Gastroesophageal sphincter (tissue), 4 donors: Measurements from ENCODE around the gene TP53BP1. TPM values are rescaled to one million over a fixed set of nuclear protein-coding genes. Genes with fewer than 3 reads are reported as not detected.

Experiments used
- ATAC-seq: fragments of 150-250 bp; one replicate; pipeline ENCODE4 v1.9.1; 2016; ENCODE audit warnings: mild to moderate bottlenecking, moderate library complexity
- H3K27ac ChIP-seq, 4 donors: fragments of 200-600 bp; sonication (generic) in 3 of 4; 1 replicate in 3 of 4; 2 replicates in 1 of 4; pipeline ENCODE4 v1.5.1; 2016 to 2019
- H3K27me3 ChIP-seq: fragments of 200-600 bp; sonication (generic); one replicate; pipeline ENCODE4 v1.5.1; 2019
- H3K36me3 ChIP-seq, 2 donors: fragments of 200-600 bp; sonication (generic); one replicate each; pipeline ENCODE4 v1.5.1; 2019; ENCODE audit warnings: control low read depth in 1 of 2
- H3K4me1 ChIP-seq, 3 donors: fragments of 200-600 bp; sonication (generic); 1 replicate in 2 of 3; 2 replicates in 1 of 3; pipeline ENCODE4 v1.5.1; 2016 to 2019; ENCODE audit warnings: control low read depth in 2 of 3
- H3K4me3 ChIP-seq, 2 donors: fragments of 200-600 bp; sonication (generic); one replicate each; pipeline ENCODE4 v1.5.1; 2019; ENCODE audit warnings: mild to moderate bottlenecking in 1 of 2, moderate library complexity in 1 of 2
- H3K9me3 ChIP-seq, 3 donors: fragments of 200-600 bp; sonication (generic); one replicate each; pipeline ENCODE4 v1.5.1; 2017 to 2019; ENCODE audit warnings: control low read depth in 2 of 3
- EP300 ChIP-seq: sonication (generic); formaldehyde crosslinking; IDR thresholded peaks from one replicate; pipeline ENCODE4 v1.6.1; 2017; ENCODE audit warnings: antibody characterized with exemption, mild to moderate bottlenecking
- POLR2A ChIP-seq, 2 donors: fragments of 450-650 bp; IDR thresholded peaks; one replicate each; pipeline ENCODE4 v1.6.1; 2017; ENCODE audit warnings: antibody characterized with exemption in 2 of 2, mild to moderate bottlenecking in 2 of 2, moderate library complexity in 1 of 2
- POLR2AphosphoS5 ChIP-seq: sonication (generic); formaldehyde crosslinking; IDR thresholded peaks from one replicate; pipeline ENCODE4 v1.6.1; 2017; ENCODE audit warnings: antibody characterized with exemption
- WGBS, 2 donors: methylation state at CpG; one replicate each; pipeline ENCODE4 v1.1.5; 2018; ENCODE audit warnings: low coverage in 1 of 2; 5-methylcytosine and 5-hydroxymethylcytosine counted together
- total RNA-seq, 4 donors: library from RNA; depleted of rRNA; stranded (reverse); fragments of >200 nt; gene quantifications; one replicate each; pipeline ENCODE4 v1.1.0, GENCODE V29; 2016
- TF ChIP-seq, protein P1 (sequence below), 4 experiments: fragments of 200-600 bp in 2 of 4; fragments of 450-650 bp in 2 of 4; sonication (generic) in 1 of 4; IDR thresholded peaks; one replicate each; pipeline ENCODE4 v1.5.1; 2017 to 2019; ENCODE audit warnings: antibody characterized with exemption in 4 of 4, mild to moderate bottlenecking in 2 of 4, moderate library complexity in 2 of 4

The TP53BP1 gene
- total RNA-seq, 4 donors from 2014 or later = 21.8 to 40.2 (median 33.5) TPM

DNA sequence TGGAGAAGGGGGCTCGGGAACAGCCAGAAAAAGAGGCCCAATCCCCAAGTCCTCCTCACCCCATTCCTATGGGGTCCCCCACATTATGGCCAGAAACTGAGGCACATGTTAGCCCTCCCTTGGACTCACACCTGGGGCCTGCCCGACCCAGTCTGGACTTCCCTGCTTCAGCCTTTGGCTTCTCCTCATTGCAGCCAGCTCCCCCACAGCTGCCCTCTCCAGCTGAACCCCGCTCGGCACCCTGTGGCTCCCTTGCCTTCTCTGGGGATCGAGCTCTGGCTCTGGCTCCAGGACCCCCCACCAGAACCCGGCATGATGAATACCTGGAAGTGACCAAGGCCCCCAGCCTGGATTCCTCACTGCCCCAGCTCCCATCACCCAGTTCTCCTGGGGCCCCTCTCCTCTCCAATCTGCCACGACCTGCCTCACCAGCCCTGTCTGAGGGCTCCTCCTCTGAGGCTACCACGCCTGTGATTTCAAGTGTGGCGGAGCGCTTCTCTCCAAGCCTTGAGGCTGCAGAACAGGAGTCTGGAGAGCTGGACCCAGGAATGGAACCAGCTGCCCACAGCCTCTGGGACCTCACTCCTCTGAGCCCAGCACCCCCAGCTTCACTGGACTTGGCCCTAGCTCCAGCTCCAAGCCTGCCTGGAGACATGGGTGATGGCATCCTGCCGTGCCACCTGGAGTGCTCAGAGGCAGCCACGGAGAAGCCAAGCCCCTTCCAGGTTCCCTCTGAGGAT is 35.0 kb upstream of the TP53BP1 start:
- H3K4me3 ChIP-seq = no peak overlapping the region
- TF ChIP-seq, protein P1, sequence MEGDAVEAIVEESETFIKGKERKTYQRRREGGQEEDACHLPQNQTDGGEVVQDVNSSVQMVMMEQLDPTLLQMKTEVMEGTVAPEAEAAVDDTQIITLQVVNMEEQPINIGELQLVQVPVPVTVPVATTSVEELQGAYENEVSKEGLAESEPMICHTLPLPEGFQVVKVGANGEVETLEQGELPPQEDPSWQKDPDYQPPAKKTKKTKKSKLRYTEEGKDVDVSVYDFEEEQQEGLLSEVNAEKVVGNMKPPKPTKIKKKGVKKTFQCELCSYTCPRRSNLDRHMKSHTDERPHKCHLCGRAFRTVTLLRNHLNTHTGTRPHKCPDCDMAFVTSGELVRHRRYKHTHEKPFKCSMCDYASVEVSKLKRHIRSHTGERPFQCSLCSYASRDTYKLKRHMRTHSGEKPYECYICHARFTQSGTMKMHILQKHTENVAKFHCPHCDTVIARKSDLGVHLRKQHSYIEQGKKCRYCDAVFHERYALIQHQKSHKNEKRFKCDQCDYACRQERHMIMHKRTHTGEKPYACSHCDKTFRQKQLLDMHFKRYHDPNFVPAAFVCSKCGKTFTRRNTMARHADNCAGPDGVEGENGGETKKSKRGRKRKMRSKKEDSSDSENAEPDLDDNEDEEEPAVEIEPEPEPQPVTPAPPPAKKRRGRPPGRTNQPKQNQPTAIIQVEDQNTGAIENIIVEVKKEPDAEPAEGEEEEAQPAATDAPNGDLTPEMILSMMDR (IDR thresholded peaks at IDR 0.05) = no peak
- TF ChIP-seq POLR2AphosphoS5 (no peak), POLR2A (IDR thresholded peaks at IDR 0.05) (no peak), EP300 (no peak)
- no peak for ATAC-seq
- H3K27ac ChIP-seq = no peak overlapping the region
- H3K4me1 ChIP-seq = peaks cover 0 to 8% (median 0%) of the 10 kb centered on the region in 3 donors
- peaks cover 0 to 61% of the 10 kb centered on the region in 2 donors for H3K36me3 ChIP-seq
- WGBS, 2 donors = 59 to 80% methylated on average over 1 to 3 of the region's 12 CpGs
- H3K27me3 ChIP-seq = no peaks in the 10 kb centered on the region
- H3K9me3 ChIP-seq = no peaks in the 10 kb centered on the region

DNA sequence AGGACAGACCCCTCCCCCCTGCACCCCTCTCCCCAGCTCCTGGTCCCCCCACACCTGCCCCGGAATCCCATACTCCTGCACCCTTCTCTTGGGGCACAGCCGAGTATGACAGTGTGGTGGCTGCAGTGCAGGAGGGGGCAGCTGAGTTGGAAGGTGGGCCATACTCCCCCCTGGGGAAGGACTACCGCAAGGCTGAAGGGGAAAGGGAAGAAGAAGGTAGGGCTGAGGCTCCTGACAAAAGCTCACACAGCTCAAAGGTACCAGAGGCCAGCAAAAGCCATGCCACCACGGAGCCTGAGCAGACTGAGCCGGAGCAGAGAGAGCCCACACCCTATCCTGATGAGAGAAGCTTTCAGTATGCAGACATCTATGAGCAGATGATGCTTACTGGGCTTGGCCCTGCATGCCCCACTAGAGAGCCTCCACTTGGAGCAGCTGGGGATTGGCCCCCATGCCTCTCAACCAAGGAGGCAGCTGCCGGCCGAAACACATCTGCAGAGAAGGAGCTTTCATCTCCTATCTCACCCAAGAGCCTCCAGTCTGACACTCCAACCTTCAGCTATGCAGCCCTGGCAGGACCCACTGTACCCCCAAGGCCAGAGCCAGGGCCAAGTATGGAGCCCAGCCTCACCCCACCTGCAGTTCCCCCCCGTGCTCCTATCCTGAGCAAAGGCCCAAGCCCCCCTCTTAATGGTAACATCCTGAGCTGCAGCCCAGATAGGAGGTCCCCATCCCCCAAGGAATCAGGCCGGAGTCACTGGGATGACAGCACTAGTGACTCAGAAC is 34.3 kb upstream of the TP53BP1 start:
- peaks cover 0 to 69% of the 10 kb centered on the region in 2 donors for H3K36me3 ChIP-seq
- ATAC-seq = no peak
- no peak overlapping the region for H3K27ac ChIP-seq

DNA sequence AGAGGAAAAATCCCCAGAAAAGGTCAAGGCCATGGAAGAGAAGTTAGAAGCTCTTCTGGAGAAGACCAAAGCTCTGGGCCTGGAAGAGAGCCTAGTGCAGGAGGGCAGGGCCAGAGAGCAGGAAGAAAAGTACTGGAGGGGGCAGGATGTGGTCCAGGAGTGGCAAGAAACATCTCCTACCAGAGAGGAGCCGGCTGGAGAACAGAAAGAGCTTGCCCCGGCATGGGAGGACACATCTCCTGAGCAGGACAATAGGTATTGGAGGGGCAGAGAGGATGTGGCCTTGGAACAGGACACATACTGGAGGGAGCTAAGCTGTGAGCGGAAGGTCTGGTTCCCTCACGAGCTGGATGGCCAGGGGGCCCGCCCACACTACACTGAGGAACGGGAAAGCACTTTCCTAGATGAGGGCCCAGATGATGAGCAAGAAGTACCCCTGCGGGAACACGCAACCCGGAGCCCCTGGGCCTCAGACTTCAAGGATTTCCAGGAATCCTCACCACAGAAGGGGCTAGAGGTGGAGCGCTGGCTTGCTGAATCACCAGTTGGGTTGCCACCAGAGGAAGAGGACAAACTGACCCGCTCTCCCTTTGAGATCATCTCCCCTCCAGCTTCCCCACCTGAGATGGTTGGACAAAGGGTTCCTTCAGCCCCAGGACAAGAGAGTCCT is 33.4 kb upstream of the TP53BP1 start:
- ATAC-seq = no peak
- Histone ChIP-seq H3K27me3 (no peaks in the 10 kb centered on the region), H3K27ac (no peak overlapping the region), H3K4me1 (peaks cover 0 to 4% (median 0%) of the 10 kb centered on the region in 3 donors), H3K4me3 (no peak overlapping the region), H3K36me3 (peaks cover 0 to 77% of the 10 kb centered on the region in 2 donors), H3K9me3 (no peaks in the 10 kb centered on the region)
- WGBS, 2 donors = 82% methylated on average over 8 of the region's 11 CpGs; no CpG with 5 or more reads in 1 of the 2 donors
- no peak for TF ChIP-seq POLR2AphosphoS5
- TF ChIP-seq POLR2A (IDR thresholded peaks at IDR 0.05) = no peak
- no peak for TF ChIP-seq EP300
- TF ChIP-seq, protein P1 (IDR thresholded peaks at IDR 0.05) = no peak

More for the DNA sequence above, 34.3 kb upstream of the TP53BP1 start:
- peaks cover 0 to 8% (median 0%) of the 10 kb centered on the region in 3 donors for H3K4me1 ChIP-seq
- no peaks in the 10 kb centered on the region for H3K9me3 ChIP-seq
- no peak for TF ChIP-seq EP300
- TF ChIP-seq POLR2A (IDR thresholded peaks at IDR 0.05) = no peak
- TF ChIP-seq, protein P1 (IDR thresholded peaks at IDR 0.05) = no peak
- TF ChIP-seq POLR2AphosphoS5 = no peak
- no CpG with 5 or more reads among the region's 9 CpGs for WGBS, 2 donors
- H3K4me3 ChIP-seq = no peak overlapping the region
- no peaks in the 10 kb centered on the region for H3K27me3 ChIP-seq

DNA sequence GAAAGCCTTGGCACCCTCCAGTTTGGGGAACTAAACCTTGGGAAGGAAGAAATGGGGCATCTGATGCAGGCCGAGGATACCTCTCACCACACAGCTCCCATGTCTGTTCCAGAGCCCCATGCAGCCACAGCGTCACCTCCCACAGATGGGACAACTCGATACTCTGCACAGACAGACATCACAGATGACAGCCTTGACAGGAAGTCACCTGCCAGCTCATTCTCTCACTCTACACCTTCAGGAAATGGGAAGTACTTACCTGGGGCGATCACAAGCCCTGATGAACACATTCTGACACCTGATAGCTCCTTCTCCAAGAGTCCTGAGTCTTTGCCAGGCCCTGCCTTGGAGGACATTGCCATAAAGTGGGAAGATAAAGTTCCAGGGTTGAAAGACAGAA is 32.2 kb upstream of the TP53BP1 start:
- no peak overlapping the region for H3K27ac ChIP-seq
- 100% methylated on average over 2 of the region's 4 CpGs; no CpG with 5 or more reads in 1 of the 2 donors for WGBS, 2 donors
- H3K27me3 ChIP-seq = no peaks in the 10 kb centered on the region
- no peaks in the 10 kb centered on the region for H3K9me3 ChIP-seq
- ATAC-seq = no peak
- peaks cover 0 to 89% of the 10 kb centered on the region in 2 donors for H3K36me3 ChIP-seq
- H3K4me3 ChIP-seq = no peak overlapping the region
- no peaks in the 10 kb centered on the region for H3K4me1 ChIP-seq
- TF ChIP-seq POLR2A (IDR thresholded peaks at IDR 0.05) (no peak), POLR2AphosphoS5 (no peak), EP300 (no peak)
- TF ChIP-seq, protein P1 (IDR thresholded peaks at IDR 0.05) = no peak
